ENCODE data around the gene TLCD4. TPM values are rescaled to one million over a fixed set of nuclear protein-coding genes. Genes with fewer than 3 reads are reported as not detected.

The TLCD4 gene, protein sequence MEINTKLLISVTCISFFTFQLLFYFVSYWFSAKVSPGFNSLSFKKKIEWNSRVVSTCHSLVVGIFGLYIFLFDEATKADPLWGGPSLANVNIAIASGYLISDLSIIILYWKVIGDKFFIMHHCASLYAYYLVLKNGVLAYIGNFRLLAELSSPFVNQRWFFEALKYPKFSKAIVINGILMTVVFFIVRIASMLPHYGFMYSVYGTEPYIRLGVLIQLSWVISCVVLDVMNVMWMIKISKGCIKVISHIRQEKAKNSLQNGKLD
- total RNA-seq: 0.02 TPM in 1 of 2 replicates, not detected in the other

DNA sequence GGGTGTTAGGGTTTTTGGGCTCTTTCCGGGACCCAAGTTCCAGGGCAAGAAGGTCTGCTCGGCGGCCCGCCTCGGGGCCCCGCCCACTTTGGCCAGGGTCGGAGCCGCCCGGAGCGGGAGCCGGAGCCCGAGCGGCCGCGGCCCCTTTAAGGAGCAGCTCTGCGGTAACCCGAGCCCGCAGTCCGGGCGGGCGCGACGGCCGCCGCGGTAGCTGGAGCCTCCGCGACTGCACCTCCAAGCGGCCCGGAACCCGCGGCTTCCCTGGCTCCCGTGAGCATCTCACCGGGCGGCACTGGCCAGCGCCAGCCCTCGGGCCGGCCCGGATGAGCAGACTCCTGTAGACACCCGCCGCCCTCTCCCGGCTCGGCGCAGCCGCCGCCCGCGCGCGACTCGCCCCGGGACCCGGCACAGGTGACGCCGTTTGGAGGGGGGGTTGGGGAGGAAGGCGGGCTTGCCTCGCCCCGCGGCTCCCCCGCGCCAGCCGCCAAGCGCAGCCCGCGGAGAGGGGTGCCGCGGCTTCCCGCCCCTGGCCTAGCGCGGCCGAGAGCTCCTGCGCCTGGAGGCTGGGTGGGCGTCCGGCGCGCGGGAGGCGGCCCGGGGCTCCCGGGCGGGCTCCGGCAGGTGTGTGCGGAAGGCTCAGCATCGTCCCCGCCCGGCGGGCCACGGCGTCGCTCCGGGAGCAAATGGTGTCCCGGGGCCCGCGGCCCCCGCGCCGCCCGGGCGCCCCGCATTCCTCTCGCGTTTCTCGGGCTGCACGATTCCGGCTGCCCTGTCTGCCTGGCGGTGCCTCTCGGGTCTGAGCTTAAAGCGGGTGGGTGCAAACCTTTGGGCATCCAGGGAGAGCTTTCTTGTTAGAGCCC lies at the start of gene TLCD4:
Gene TLCD4, plus strand, starts transcription at position 149 of the 860 bp plus-strand sequence. CDS start 26,547 bp downstream, outside the sequence.
- intact Hi-C loops (cut with micrococcal nuclease): loop anchor here (1.0 to 5.0 kb wide), 2 partner anchors 29 to 115 kb away; partner anchors contain the start of gene RWDD3
- Mint-ChIP-seq H3K27me3 (ENCODE audit: insufficient read depth) (peaks cover 47% of the 10 kb centered on the region), H3K4me1 (ENCODE audit: low read depth) (peaks cover 5% of the 10 kb centered on the region), H3K27ac (no peak within 1 kb of the TSS), H3K36me3 (ENCODE audit: low read depth) (no peaks in the 10 kb centered on the region), H3K4me3 (peak within 1 kb of the TSS; percentile 84), H3K9me3 (no peaks in the 10 kb centered on the region)
- DNase-seq (ENCODE audit: low spot score): no peak

DNA sequence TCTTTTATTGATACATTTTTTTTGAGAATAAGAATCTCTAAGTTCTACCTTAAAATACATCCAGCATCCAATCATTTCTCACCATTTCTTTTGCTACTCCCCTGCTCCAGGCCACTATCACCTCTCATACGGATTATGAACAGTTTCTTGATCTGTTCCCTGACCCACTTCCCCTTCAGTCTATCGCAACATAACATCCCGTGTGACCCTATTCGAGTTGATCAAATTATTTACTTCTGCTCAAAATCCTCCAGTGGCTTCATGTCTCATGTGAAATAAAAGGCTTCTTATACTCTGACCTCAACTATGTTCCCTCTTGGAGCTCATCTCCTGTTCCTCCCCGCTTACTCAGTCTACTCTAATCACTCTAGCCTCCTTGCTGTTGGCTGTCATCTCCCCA lies 49.6 kb upstream of the TLCD4 start:
- intact Hi-C loops (cut with micrococcal nuclease): no loop called here
- Mint-ChIP-seq H3K4me3 (no peak overlapping the region), H3K27me3 (ENCODE audit: insufficient read depth) (no peaks in the 10 kb centered on the region), H3K9me3 (no peaks in the 10 kb centered on the region), H3K36me3 (ENCODE audit: low read depth) (no peaks in the 10 kb centered on the region), H3K27ac (no peak overlapping the region), H3K4me1 (ENCODE audit: low read depth) (peaks cover 13% of the 10 kb centered on the region)
- DNase-seq (ENCODE audit: low spot score): no peak

DNA sequence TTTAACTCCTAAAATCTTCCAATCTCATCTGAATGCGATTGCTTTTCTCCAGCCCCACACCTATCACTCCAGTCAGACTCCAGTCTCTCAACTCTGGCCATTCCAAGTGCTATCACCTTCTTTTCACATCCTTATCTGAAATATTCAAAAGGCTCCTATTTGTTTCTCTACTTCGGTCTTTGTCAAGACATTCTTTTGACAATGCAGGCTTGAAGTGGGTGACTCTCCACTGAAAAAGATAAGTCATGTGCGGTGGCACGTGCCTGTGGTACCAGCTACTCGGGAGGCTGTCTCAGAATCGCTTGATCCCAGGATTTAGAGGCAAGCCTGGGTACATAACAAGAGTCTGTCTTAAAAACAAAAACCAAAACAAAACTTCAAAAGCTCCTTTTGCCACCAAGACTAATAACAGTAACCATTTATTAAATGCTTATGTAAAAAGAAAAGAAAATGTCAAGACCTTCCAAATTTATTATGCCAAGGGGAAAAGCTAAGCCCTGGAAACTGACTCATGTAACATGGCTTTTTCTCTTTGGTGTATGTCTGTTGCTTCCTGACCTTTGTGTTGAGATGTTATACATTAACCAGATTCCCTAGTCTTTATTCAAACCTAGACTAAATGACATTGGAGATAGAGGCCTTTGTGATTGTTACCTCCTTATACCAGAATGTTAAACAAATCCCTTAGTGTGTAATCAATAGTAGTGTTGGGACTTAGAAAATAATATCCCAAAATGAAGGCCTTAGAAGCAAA lies 48.0 kb upstream of the TLCD4 start:
- no peaks in the 10 kb centered on the region for H3K36me3 Mint-ChIP-seq (ENCODE audit: low read depth)
- H3K27ac Mint-ChIP-seq: no peak overlapping the region
- H3K4me3 Mint-ChIP-seq: no peak overlapping the region
- intact Hi-C loops (cut with micrococcal nuclease): no loop called here
- H3K9me3 Mint-ChIP-seq: no peaks in the 10 kb centered on the region
- DNase-seq (ENCODE audit: low spot score): no peak
- H3K4me1 Mint-ChIP-seq (ENCODE audit: low read depth): peaks cover 18% of the 10 kb centered on the region
- H3K27me3 Mint-ChIP-seq (ENCODE audit: insufficient read depth): no peaks in the 10 kb centered on the region

DNA sequence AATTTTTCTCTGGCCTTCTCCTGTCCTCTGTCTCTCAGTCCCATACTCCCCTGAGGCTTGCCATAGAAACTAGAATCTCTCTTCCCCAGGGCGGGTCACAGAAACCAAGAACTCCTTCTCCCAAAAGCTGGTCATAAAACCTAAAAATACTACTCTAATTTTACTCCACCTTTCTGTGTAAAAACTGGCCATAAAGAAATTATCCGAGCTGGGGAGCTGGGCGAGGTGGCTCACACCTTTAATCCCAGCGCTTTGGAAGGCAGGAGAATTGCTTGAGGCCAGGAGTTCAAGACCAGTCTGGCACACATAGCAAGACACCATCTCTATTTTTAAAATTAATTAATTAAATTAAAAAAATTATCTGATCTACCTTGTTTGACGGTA lies 47.5 kb upstream of the TLCD4 start:
- H3K27me3 Mint-ChIP-seq (ENCODE audit: insufficient read depth): no peaks in the 10 kb centered on the region
- intact Hi-C loops (cut with micrococcal nuclease): loop anchor here (5.0 to 10.0 kb wide), 3 partner anchors 107 to 1653 kb away; partner anchors contain the start of genes F3 and PTBP2
- no peaks in the 10 kb centered on the region for H3K36me3 Mint-ChIP-seq (ENCODE audit: low read depth)
- H3K27ac Mint-ChIP-seq: no peak overlapping the region
- no peak for DNase-seq (ENCODE audit: low spot score)
- no peaks in the 10 kb centered on the region for H3K9me3 Mint-ChIP-seq
- no peak overlapping the region for H3K4me3 Mint-ChIP-seq
- peaks cover 18% of the 10 kb centered on the region for H3K4me1 Mint-ChIP-seq (ENCODE audit: low read depth)

DNA sequence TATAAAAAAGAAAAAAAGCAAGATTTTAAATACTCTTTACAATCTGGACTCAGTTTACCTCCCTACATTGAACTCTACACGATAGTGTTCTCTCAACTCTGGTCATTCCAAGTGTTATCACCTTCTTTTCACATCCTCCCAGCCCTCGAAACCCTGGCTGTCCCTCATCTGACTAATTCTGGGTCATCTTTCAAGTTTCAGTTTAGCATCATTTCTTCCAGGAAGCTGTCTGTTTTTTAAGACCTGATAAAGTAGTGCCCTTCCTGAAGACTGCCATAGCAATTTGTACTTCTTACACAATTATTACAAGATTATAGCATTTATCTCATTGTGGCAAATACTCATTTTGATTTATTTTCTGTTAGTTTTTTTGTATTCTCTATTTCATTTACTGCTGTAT lies 45.6 kb upstream of the TLCD4 start:
- H3K4me3 Mint-ChIP-seq: peak overlapping the region; percentile 94
- H3K36me3 Mint-ChIP-seq (ENCODE audit: low read depth): no peaks in the 10 kb centered on the region
- no peaks in the 10 kb centered on the region for H3K27me3 Mint-ChIP-seq (ENCODE audit: insufficient read depth)
- H3K4me1 Mint-ChIP-seq (ENCODE audit: low read depth): peaks cover 18% of the 10 kb centered on the region
- no peaks in the 10 kb centered on the region for H3K9me3 Mint-ChIP-seq
- DNase-seq (ENCODE audit: low spot score): no peak
- intact Hi-C loops (cut with micrococcal nuclease): loop anchor here (5.0 to 10.0 kb wide), 3 partner anchors 109 to 1651 kb away; partner anchors contain the start of genes F3 and PTBP2
- H3K27ac Mint-ChIP-seq: no peak overlapping the region

DNA sequence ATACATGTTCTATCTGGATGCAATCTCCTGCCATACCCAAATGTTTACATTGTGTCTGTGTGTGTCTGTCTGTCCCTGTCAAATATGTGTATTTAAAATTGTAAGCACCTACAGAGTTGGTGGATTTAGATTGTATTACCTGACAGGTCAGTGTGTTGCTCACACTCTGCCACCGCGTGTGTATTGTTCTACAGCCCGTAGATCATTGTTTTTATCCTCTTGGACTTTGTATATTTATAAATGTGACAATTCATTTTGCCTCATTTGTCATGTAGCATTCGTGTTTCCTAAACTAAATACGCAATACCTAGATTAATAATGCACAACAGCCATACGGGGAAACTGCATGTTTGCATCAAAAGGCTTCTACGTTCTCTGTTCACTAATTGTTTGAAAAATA lies 45.0 kb upstream of the TLCD4 start:
- Mint-ChIP-seq H3K27ac (peak overlapping the region; percentile 93), H3K27me3 (ENCODE audit: insufficient read depth) (no peaks in the 10 kb centered on the region), H3K4me3 (peak overlapping the region; percentile 94), H3K9me3 (no peaks in the 10 kb centered on the region), H3K36me3 (ENCODE audit: low read depth) (no peaks in the 10 kb centered on the region), H3K4me1 (ENCODE audit: low read depth) (peaks cover 18% of the 10 kb centered on the region)
- no peak for DNase-seq (ENCODE audit: low spot score)
- intact Hi-C loops (cut with micrococcal nuclease): loop anchor here (1.0 to 10.0 kb wide), 8 partner anchors 29 to 1727 kb away; partner anchors contain the start of genes ABCD3, DR1, F3 and GCLM

DNA sequence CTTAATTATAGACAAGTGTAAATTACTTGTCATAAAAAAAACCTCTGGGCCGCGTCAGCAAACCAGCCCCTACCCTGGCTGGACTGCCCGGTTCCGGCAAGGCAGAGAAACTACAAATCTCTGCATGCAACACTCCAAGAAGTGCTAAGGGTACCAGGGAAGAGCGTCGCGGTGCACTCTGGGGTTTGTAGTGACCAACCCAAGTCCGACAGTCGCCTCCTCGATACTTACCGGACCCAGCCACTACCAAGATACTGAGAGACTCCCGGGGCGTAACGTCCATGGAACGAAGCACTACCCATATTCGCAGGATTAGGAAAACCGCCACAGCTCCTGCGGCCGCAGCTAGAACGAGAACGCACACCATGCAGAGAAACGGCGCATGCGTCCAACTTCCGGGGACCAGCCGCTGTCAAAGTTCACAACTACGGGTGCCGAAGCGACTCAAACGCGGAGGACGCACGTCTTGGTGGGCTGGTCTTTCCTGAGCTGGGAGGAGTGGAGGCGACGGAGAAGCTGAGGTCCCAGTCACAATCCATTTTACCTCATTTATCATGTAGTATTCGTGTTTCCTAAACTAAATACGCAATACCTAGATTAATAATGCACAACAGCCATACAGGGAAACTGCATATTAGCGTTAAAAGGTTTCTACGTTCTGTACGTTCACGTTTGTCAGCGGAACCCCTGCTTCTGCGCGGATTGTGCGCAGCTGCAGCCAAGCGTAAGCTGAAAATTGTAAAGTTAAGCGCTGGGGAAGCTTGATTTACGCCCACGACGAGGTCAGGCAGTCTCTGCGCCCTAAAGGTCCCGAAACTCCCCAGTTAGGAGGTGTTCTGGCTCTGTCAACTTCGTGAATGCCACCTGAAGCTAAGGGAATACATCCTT lies 44.4 kb upstream of the TLCD4 start, which contains the start of gene ALG14:
Gene ALG14, minus strand, starts transcription at position 420 of the 888 bp plus-strand sequence. Its CDS starts 53 bp downstream, at position 367.
- intact Hi-C loops (cut with micrococcal nuclease): loop anchor here (1.0 to 10.0 kb wide), 9 partner anchors 29 to 1728 kb away; partner anchors contain the start of genes ABCD3, DR1, F3 and GCLM
- peak; percentile 85 for DNase-seq (ENCODE audit: low spot score)
- peak within 1 kb of the TSS; percentile 93 for H3K27ac Mint-ChIP-seq
- H3K9me3 Mint-ChIP-seq: no peaks in the 10 kb centered on the region
- H3K4me1 Mint-ChIP-seq (ENCODE audit: low read depth): peaks cover 18% of the 10 kb centered on the region
- no peaks in the 10 kb centered on the region for H3K36me3 Mint-ChIP-seq (ENCODE audit: low read depth)
- no peaks in the 10 kb centered on the region for H3K27me3 Mint-ChIP-seq (ENCODE audit: insufficient read depth)
- H3K4me3 Mint-ChIP-seq: peak within 1 kb of the TSS; percentile 94

DNA sequence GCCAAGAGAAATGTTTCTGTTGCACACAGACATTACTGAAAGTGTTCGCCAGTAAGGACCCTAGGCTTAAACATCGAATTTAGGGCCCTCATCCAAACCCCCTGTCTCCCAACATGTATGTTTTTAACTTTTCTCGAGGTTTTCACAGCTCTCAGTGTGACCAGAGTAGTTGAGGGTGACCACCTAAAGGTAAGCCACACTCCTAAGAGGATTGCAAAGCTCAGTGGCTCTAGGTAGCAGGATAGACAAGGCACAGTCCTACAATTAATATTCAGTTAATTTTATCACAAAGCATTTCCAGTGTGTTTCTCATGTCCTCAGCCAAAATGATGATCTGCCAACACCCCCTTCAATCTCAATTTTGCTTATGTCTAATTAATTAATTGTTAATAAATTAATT lies 43.7 kb upstream of the TLCD4 start:
- Mint-ChIP-seq H3K4me3 (peak overlapping the region; percentile 94), H3K36me3 (ENCODE audit: low read depth) (no peaks in the 10 kb centered on the region), H3K27me3 (ENCODE audit: insufficient read depth) (no peaks in the 10 kb centered on the region), H3K9me3 (no peaks in the 10 kb centered on the region), H3K4me1 (ENCODE audit: low read depth) (peaks cover 18% of the 10 kb centered on the region), H3K27ac (peak overlapping the region; percentile 93)
- DNase-seq (ENCODE audit: low spot score): no peak
- intact Hi-C loops (cut with micrococcal nuclease): loop anchor here (1.0 to 10.0 kb wide), 6 partner anchors 42 to 1729 kb away; partner anchors contain the start of genes DR1, F3, GCLM and PTBP2

DNA sequence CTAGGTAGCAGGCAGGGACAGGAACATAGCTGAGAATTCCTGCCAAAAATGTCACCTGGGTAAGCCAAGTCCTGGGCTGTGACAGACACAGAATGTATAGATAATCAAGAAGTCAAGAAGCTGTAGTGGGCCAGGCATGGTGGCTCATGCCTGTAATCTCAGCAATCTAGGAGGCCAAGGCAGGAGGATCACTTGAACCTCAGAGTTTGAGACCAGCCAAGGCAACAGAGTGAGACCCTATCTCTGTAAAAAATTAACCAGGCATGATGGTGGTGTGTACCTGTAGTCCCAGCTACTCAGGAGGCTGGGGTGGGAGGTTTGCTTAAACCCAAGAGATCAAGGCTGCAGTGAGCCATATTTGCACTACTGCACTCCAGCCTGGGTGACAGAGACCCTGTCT lies 41.1 kb upstream of the TLCD4 start:
- H3K4me1 Mint-ChIP-seq (ENCODE audit: low read depth): peaks cover 18% of the 10 kb centered on the region
- no peaks in the 10 kb centered on the region for H3K36me3 Mint-ChIP-seq (ENCODE audit: low read depth)
- intact Hi-C loops (cut with micrococcal nuclease): loop anchor here (10.0 kb wide), 1 partner anchor 531 kb away; the partner anchor contains the start of gene F3

DNA sequence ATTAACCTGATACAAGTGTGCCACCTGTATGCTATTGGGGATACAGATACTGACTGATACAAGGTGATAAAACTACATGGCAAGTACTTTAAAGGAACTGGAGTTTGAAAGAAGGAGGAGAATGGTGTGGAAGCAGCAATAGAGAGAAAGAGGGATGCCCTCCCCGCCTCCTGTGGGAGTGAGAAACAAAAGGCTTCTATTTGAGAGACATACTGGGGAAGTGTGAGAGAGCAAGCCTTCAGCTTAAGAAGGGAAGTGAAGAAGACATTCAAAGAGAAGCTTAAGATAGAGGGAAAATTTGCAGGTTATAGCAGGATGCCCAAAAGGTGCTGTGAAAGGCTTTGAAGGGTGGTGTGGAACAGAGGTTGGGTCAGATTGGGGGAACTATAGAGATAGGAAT lies 36.7 kb upstream of the TLCD4 start:
- Mint-ChIP-seq H3K4me3 (no peak overlapping the region), H3K27me3 (ENCODE audit: insufficient read depth) (peaks cover 7% of the 10 kb centered on the region), H3K36me3 (ENCODE audit: low read depth) (no peaks in the 10 kb centered on the region), H3K9me3 (no peaks in the 10 kb centered on the region), H3K27ac (no peak overlapping the region), H3K4me1 (ENCODE audit: low read depth) (no peaks in the 10 kb centered on the region)
- intact Hi-C loops (cut with micrococcal nuclease): no loop called here
- no peak for DNase-seq (ENCODE audit: low spot score)

More for the DNA sequence above, 41.1 kb upstream of the TLCD4 start:
- DNase-seq (ENCODE audit: low spot score): no peak
- no peaks in the 10 kb centered on the region for H3K9me3 Mint-ChIP-seq
- H3K27me3 Mint-ChIP-seq (ENCODE audit: insufficient read depth): peaks cover under 1% of the 10 kb centered on the region
- H3K4me3 Mint-ChIP-seq: no peak overlapping the region
- H3K27ac Mint-ChIP-seq: no peak overlapping the region

DNA sequence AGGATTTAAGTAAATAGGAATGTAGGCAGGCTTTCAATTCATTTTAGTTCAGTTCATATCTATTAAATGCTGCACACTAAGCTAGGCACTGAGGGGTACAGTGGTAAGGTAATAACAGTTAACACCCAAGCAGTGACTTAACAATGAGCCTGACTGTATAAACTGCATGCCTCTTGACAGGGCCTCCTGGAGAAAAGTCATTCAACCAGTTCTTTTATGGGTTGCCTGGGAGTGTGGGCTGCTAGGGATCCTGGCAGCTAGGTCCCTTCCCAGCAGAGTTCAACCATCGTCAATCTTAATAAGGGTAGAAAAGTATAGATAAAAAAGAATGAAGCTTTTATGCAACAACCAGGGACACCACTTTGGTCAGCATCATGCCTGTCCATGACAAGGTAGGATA lies 36.3 kb upstream of the TLCD4 start:
- no peak for DNase-seq (ENCODE audit: low spot score)
- Mint-ChIP-seq H3K27ac (no peak overlapping the region), H3K4me3 (no peak overlapping the region), H3K27me3 (ENCODE audit: insufficient read depth) (peaks cover 10% of the 10 kb centered on the region), H3K36me3 (ENCODE audit: low read depth) (no peaks in the 10 kb centered on the region), H3K4me1 (ENCODE audit: low read depth) (no peaks in the 10 kb centered on the region), H3K9me3 (no peaks in the 10 kb centered on the region)
- intact Hi-C loops (cut with micrococcal nuclease): no loop called here
